ENCODE measurements around the gene CCDC88B. TPM values are rescaled to one million over a fixed set of nuclear protein-coding genes. Genes with fewer than 3 reads are reported as not detected.

CCDC88B gene
- total and polyA plus RNA-seq, 2 donors (not counting 1 experiment from before 2014, with no cell fraction given), result 0.56 to 3.1 TPM

DNA sequence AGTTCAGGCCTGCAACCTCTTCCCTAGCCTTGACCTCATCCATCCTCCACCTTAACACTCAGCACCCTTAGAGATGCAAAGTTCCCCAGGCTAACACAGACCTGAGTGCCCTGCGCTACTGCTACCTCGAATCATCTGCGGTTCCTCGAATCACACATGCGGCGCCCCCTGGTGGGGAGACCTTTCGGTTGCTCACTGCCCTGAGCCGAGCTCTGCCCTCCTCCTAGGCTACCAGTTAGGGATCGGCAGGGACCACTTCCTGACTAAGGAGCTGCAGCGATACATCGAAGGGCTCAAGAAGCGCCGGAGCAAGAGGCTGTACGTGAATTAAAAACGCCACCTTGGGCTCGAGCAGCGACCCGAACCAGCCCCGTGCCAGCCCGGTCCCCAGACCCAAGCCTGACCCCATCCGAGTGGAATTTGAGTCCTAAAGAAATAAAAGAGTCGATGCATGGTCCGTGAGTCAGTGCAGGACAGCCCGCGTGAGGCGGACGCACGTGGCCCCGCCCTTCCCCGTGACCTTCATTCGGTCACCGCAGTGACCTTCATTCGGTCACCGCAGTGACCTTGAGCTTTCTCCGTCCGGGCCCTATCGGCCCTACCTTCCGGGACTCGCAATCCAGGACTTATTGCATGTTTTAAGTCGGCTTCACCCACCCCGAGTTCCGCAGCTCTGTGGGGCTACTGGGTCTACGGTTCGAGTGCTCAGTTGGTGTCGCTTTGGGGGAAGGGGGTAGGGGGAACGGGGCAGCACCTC, 35.5 kb upstream of the CCDC88B start:
- Histone ChIP-seq H2AFZ (ENCODE audit: low read length) (peak overlapping the region; percentile 48), H3K79me2 (ENCODE audit: control insufficient read depth, insufficient read depth, low read length) (peaks cover 3% of the 10 kb centered on the region), H3K4me3 (replicated peaks in 1 of 4; ENCODE audit: control extremely low read depth in 1 of 4, insufficient read depth in 1 of 4, low read depth in 3 of 4, low read length in 4 of 4) (peak overlapping the region; percentile 41 to 76 (median 65)), H3K4me1 (ENCODE audit: control insufficient read depth, extremely low read depth, insufficient read depth, low read length) (peaks cover 10% of the 10 kb centered on the region), H3K27ac (ENCODE audit: insufficient read depth, low read length) (peak overlapping the region; percentile 87), H3K36me3 (ENCODE audit: control insufficient read depth, insufficient read depth, low read length) (peaks cover 2% of the 10 kb centered on the region), H3K4me2 (ENCODE audit: extremely low read depth, insufficient read depth, low read length) (peak overlapping the region; percentile 77), H3K9ac (ENCODE audit: insufficient read depth, low read length) (peak overlapping the region; percentile 55), H3K27me3 (ENCODE audit: control insufficient read depth, insufficient read depth, low read length) (peaks cover 6% of the 10 kb centered on the region), H3K9me3 (ENCODE audit: control insufficient read depth, insufficient read depth, low read depth, low read length) (no peaks in the 10 kb centered on the region), H4K20me1 (ENCODE audit: control insufficient read depth, extremely low read depth, insufficient read depth, low read length) (no peaks in the 10 kb centered on the region)
- peak; percentile 78 to 90 for DNase-seq (ENCODE audit: low read depth in 2 of 2)
- TF ChIP-seq, protein P1, sequence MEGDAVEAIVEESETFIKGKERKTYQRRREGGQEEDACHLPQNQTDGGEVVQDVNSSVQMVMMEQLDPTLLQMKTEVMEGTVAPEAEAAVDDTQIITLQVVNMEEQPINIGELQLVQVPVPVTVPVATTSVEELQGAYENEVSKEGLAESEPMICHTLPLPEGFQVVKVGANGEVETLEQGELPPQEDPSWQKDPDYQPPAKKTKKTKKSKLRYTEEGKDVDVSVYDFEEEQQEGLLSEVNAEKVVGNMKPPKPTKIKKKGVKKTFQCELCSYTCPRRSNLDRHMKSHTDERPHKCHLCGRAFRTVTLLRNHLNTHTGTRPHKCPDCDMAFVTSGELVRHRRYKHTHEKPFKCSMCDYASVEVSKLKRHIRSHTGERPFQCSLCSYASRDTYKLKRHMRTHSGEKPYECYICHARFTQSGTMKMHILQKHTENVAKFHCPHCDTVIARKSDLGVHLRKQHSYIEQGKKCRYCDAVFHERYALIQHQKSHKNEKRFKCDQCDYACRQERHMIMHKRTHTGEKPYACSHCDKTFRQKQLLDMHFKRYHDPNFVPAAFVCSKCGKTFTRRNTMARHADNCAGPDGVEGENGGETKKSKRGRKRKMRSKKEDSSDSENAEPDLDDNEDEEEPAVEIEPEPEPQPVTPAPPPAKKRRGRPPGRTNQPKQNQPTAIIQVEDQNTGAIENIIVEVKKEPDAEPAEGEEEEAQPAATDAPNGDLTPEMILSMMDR (conservative IDR thresholded peaks at IDR 0.05 in 1 of 2, IDR thresholded peaks at IDR 0.05 in 1 of 2; ENCODE audit: low read depth in 1 of 2, low read length in 2 of 2), result peak; percentile 81 to 84
- no peak for TF ChIP-seq EZH2 (IDR thresholded peaks at IDR 0.05; ENCODE audit: low read length, missing control alignments)

DNA sequence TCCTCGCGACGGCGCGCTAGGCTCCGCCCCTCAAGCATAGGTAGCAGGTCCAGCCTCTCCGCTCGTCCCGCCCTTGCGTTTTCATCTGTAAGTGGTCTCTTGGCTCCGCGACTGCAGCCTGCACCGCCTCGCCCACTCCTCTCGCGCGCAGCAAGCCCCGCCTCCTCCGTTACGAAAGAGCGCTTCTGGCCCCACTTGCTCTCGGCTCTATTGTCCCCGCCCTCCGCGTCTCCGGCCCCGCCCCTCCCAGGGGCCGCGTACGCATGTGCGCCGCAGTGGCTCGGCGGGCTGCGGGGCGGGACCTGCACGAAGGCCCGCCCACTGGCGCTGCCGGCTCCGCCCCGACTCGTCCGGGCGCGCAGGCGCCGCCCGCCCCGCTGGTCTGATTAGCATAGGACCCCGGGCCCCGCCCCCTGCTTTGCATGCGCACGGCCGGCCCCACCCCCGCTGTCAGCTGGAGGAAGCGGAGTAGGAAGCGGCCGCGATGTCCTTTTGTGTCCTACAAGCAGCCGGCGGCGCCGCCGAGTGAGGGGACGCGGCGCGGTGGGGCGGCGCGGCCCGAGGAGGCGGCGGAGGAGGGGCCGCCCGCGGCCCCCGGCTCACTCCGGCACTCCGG, 34.8 kb upstream of the CCDC88B start, which contains the start of gene ESRRA:
Gene ESRRA (plus strand): TSS at position 450 of the 616 bp plus-strand sequence. CDS start 1,656 bp downstream, outside the sequence.
- Histone ChIP-seq H3K4me1 (ENCODE audit: control insufficient read depth, extremely low read depth, insufficient read depth, low read length) (peaks cover 10% of the 10 kb centered on the region), H4K20me1 (ENCODE audit: control insufficient read depth, extremely low read depth, insufficient read depth, low read length) (no peaks in the 10 kb centered on the region), H3K79me2 (ENCODE audit: control insufficient read depth, insufficient read depth, low read length) (peaks cover 3% of the 10 kb centered on the region), H3K4me3 (replicated peaks in 1 of 4; ENCODE audit: control extremely low read depth in 1 of 4, insufficient read depth in 1 of 4, low read depth in 3 of 4, low read length in 4 of 4) (peak within 1 kb of the TSS; percentile 67 to 76 (median 72)), H3K27ac (ENCODE audit: insufficient read depth, low read length) (peak within 1 kb of the TSS; percentile 87), H3K4me2 (ENCODE audit: extremely low read depth, insufficient read depth, low read length) (peak within 1 kb of the TSS; percentile 91), H3K36me3 (ENCODE audit: control insufficient read depth, insufficient read depth, low read length) (peaks cover 2% of the 10 kb centered on the region), H3K9me3 (ENCODE audit: control insufficient read depth, insufficient read depth, low read depth, low read length) (no peaks in the 10 kb centered on the region), H3K27me3 (ENCODE audit: control insufficient read depth, insufficient read depth, low read length) (no peaks in the 10 kb centered on the region), H2AFZ (ENCODE audit: low read length) (peak within 1 kb of the TSS; percentile 48), H3K9ac (ENCODE audit: insufficient read depth, low read length) (peak within 1 kb of the TSS; percentile 55)
- peak; percentile 94 to 97 for DNase-seq (ENCODE audit: low read depth in 2 of 2)
- TF ChIP-seq, protein P1 (conservative IDR thresholded peaks at IDR 0.05 in 1 of 2, IDR thresholded peaks at IDR 0.05 in 1 of 2; ENCODE audit: low read depth in 1 of 2, low read length in 2 of 2), result no peak
- no peak for TF ChIP-seq EZH2 (IDR thresholded peaks at IDR 0.05; ENCODE audit: low read length, missing control alignments)

Data from fibroblast of lung (primary cell).